H1 (cell line): ENCODE measurements around the gene RORB. TPM values are rescaled to one million over a fixed set of nuclear protein-coding genes. Genes with fewer than 3 reads are reported as not detected.
"Not testable (repeated sequence)": the region's sequence is repeated elsewhere in the genome, so short reads cannot be mapped to it uniquely, and the experiment has no call there.

Source experiments
- CTCF ChIA-PET: fragments of 300-600 bp; sonication (Branson Sonifier 250); formaldehyde crosslinking; loops from one replicate; lab custom pipeline; 2021; ENCODE audit not compliant: partially characterized antibody; lab: Charles Lee
- POLR2A ChIA-PET: fragments of 300-600 bp; sonication (Branson Sonifier 250); formaldehyde crosslinking; loops from one replicate; lab custom pipeline; 2021; ENCODE audit warnings: inconsistent platforms; ENCODE audit not compliant: partially characterized antibody; lab: Charles Lee
- DNase-seq, 2 experiments: peaks; one replicate each; pipeline versions ENCODE4 v3.0.0 to v3.0.0-alpha.2; 2010 to 2022; ENCODE audit warnings: low spot score in 2 of 2, low read depth in 1 of 2, mixed read lengths in 1 of 2
- FAIRE-seq: peaks from 2 replicates; lab custom pipeline; 2011; peaks lifted over from hg19 to GRCh38; lab: Jason Lieb, UNC
- H2AFZ ChIP-seq: 2 replicates; pipeline ENCODE4 v1.8.1; 2012; ENCODE audit warnings: low read length, inconsistent platforms
- H2AK5ac ChIP-seq: 2 replicates; pipeline ENCODE4 v1.6.1; 2013; ENCODE audit warnings: low read depth, low read length
- H2BK120ac ChIP-seq: replicated peaks from 2 replicates; pipeline ENCODE3; 2013; ENCODE audit warnings: low read depth, low read length, inconsistent platforms
- H2BK12ac ChIP-seq: 2 replicates; pipeline ENCODE4 v1.6.1; 2013; ENCODE audit warnings: low read depth, low read length
- H2BK15ac ChIP-seq: 2 replicates; pipeline ENCODE4 v1.6.1; 2013; ENCODE audit warnings: low read length
- H2BK20ac ChIP-seq: 2 replicates; pipeline ENCODE4 v1.6.1; 2013; ENCODE audit warnings: low read length
- H2BK5ac ChIP-seq: 2 replicates; pipeline ENCODE4 v1.6.1; 2013; ENCODE audit warnings: low read depth, low read length
- H3K14ac ChIP-seq: 2 replicates; pipeline ENCODE4 v1.6.1; 2013; ENCODE audit warnings: inconsistent platforms; ENCODE audit not compliant: insufficient read length
- H3K18ac ChIP-seq: 2 replicates; pipeline ENCODE4 v1.6.1; 2013; ENCODE audit warnings: low read length; ENCODE audit errors: extremely low read depth
- H3K23ac ChIP-seq: 2 replicates; pipeline ENCODE4 v1.6.1; 2013; ENCODE audit warnings: inconsistent platforms; ENCODE audit not compliant: insufficient read length
- H3K23me2 ChIP-seq: 2 replicates; pipeline ENCODE4 v1.6.1; 2013; ENCODE audit warnings: low read depth, low read length
- H3K27ac ChIP-seq: 2 replicates; pipeline ENCODE4 v1.6.1; 2011; ENCODE audit warnings: low read depth, low read length, inconsistent platforms
- H3K27me3 ChIP-seq, 4 experiments: replicated peaks in 1 of 4; 1 replicate in 1 of 4; 2 replicates in 3 of 4; pipeline versions ENCODE4 v1.6.1 to v1.8.1; 2011 to 2013; ENCODE audit warnings: low read length in 3 of 4, mild to moderate bottlenecking in 3 of 4, inconsistent platforms in 2 of 4, mixed read lengths in 2 of 4, moderate library complexity in 1 of 4; ENCODE audit not compliant: control insufficient read depth in 3 of 4, insufficient read depth in 3 of 4; ENCODE audit errors: extremely low read depth in 1 of 4
- H3K36me3 ChIP-seq, 4 experiments: 2 replicates each; pipeline versions ENCODE4 v1.6.1 to v1.8.1; 2011 to 2013; ENCODE audit warnings: mild to moderate bottlenecking in 4 of 4, low read length in 3 of 4, moderate library complexity in 2 of 4, control low read depth in 1 of 4, inconsistent platforms in 1 of 4; ENCODE audit not compliant: insufficient read depth in 4 of 4, control insufficient read depth in 2 of 4
- H3K4ac ChIP-seq: replicated peaks from 2 replicates; pipeline ENCODE3; 2013; ENCODE audit warnings: low read length, low read depth, mixed read lengths, inconsistent platforms; ENCODE audit not compliant: insufficient read length
- H3K4me1 ChIP-seq, 4 experiments: replicated peaks in 1 of 4; 1 replicate in 1 of 4; 2 replicates in 3 of 4; pipeline versions ENCODE4 v1.6.1 to v1.8.1; 2011 to 2013; ENCODE audit warnings: low read length in 3 of 4, inconsistent platforms in 2 of 4, mixed read lengths in 1 of 4; ENCODE audit not compliant: insufficient read depth in 4 of 4, control insufficient read depth in 3 of 4
- H3K4me2 ChIP-seq, 2 experiments: 2 replicates each; pipeline versions ENCODE4 v1.6.1 to v1.8.1; 2011 to 2013; ENCODE audit warnings: low read depth in 2 of 2, low read length in 2 of 2, control low read depth in 1 of 2, inconsistent platforms in 1 of 2, mild to moderate bottlenecking in 1 of 2; ENCODE audit not compliant: insufficient read depth in 1 of 2
- H3K4me3 ChIP-seq, 4 experiments: fragments of 200-600, 300-600 bp in 1 of 4; sonication (generic), shearing (Covaris generic), sonication (Bioruptor Twin) in 1 of 4; 2 replicates each; pipeline versions ENCODE4 v1.5.1 to v1.8.1; 2011 to 2016; ENCODE audit warnings: low read length in 4 of 4, low read depth in 3 of 4, control low read depth in 2 of 4, inconsistent platforms in 2 of 4, mild to moderate bottlenecking in 2 of 4, mixed read lengths in 1 of 4, moderate library complexity in 1 of 4; ENCODE audit not compliant: insufficient read depth in 2 of 4; ENCODE audit errors: extremely low read depth in 1 of 4
- H3K56ac ChIP-seq: replicated peaks from 2 replicates; pipeline ENCODE3; 2013; ENCODE audit warnings: low read depth, mild to moderate bottlenecking, mixed read lengths, low read length, inconsistent platforms; ENCODE audit not compliant: insufficient read length
- H3K79me1 ChIP-seq: 2 replicates; pipeline ENCODE4 v1.6.1; 2013; ENCODE audit warnings: low read depth, low read length, control low read depth
- H3K79me2 ChIP-seq, 2 experiments: 2 replicates each; pipeline versions ENCODE4 v1.6.1 to v1.8.1; 2012 to 2013; ENCODE audit warnings: low read length in 2 of 2, mild to moderate bottlenecking in 2 of 2, inconsistent platforms in 1 of 2; ENCODE audit not compliant: insufficient read depth in 2 of 2, control insufficient read depth in 1 of 2
- H3K9ac ChIP-seq, 4 experiments: replicated peaks in 1 of 4; 1 replicate in 1 of 4; 2 replicates in 3 of 4; pipeline versions ENCODE4 v1.6.1 to v1.8.1; 2011 to 2013; ENCODE audit warnings: low read depth in 3 of 4, low read length in 3 of 4, control low read depth in 2 of 4, mild to moderate bottlenecking in 2 of 4, moderate library complexity in 2 of 4, inconsistent platforms in 1 of 4; ENCODE audit errors: extremely low read depth in 1 of 4
- H3K9me3 ChIP-seq, 2 experiments: 2 replicates each; pipeline versions ENCODE4 v1.6.1 to v1.8.1; 2012 to 2013; ENCODE audit warnings: mild to moderate bottlenecking in 2 of 2, moderate library complexity in 2 of 2, control low read depth in 1 of 2, inconsistent platforms in 1 of 2, low read depth in 1 of 2, low read length in 1 of 2, mixed read lengths in 1 of 2; ENCODE audit not compliant: insufficient read depth in 2 of 2
- H4K20me1 ChIP-seq, 2 experiments: replicated peaks in 1 of 2; 2 replicates each; pipeline versions ENCODE3 to v1.8.1; 2011 to 2013; ENCODE audit warnings: inconsistent platforms in 2 of 2, low read length in 2 of 2, mild to moderate bottlenecking in 1 of 2; ENCODE audit not compliant: insufficient read depth in 2 of 2, control insufficient read depth in 1 of 2
- H4K5ac ChIP-seq: 2 replicates; pipeline ENCODE4 v1.6.1; 2013; ENCODE audit warnings: low read length, low read depth, mixed read lengths, inconsistent platforms; ENCODE audit not compliant: insufficient read length
- H4K8ac ChIP-seq: 2 replicates; pipeline ENCODE4 v1.8.0; 2013; ENCODE audit warnings: mild to moderate bottlenecking, moderate library complexity, low read length, inconsistent platforms; ENCODE audit not compliant: insufficient read depth; ENCODE audit errors: extremely low read depth
- H4K91ac ChIP-seq: replicated peaks from 2 replicates; pipeline ENCODE3; 2013; ENCODE audit warnings: low read length, mixed read lengths, inconsistent platforms; ENCODE audit not compliant: insufficient read length
- WGBS, 2 experiments: shearing (Covaris generic) in 1 of 2; methylation state at CpG; one replicate each; pipeline versions ENCODE4 v1.1.6 to v1.1.7; 2013 to 2015; ENCODE audit warnings: low lambda C conversion rate in 2 of 2, mixed read lengths in 2 of 2, inconsistent platforms in 1 of 2, low coverage in 1 of 2, missing lambda C conversion rate in 1 of 2; ENCODE audit not compliant: insufficient replicate concordance in 2 of 2, insufficient coverage in 1 of 2, insufficient read length in 1 of 2; ENCODE audit errors: extremely low coverage in 1 of 2, missing lambda C conversion rate in 1 of 2; 5-methylcytosine and 5-hydroxymethylcytosine counted together
- polyA plus RNA-seq, 7 experiments: library from polyadenylated mRNA; depleted of rRNA in 3 of 7; stranded (reverse) in 5 of 7; unstranded in 2 of 7; fragments of >200 nt in 5 of 7; fragments of 200-250 nt in 2 of 7; gene quantifications; 1 replicate in 5 of 7; 2 replicates in 1 of 7; 4 replicates in 1 of 7; pipeline versions ENCODE4 v1.2.1 to v1.2.3, GENCODE V29; 2011 to 2013; ENCODE audit warnings: missing spikeins in 2 of 7, mixed read lengths in 2 of 7
- total RNA-seq: library from RNA; stranded (reverse); fragmentation: NEBNext Ultra II Directional; extraction: Animal tissue kit (Norgen Biotek cat#: 25700); gene quantifications from 2 replicates; pipeline ENCODE4 v1.2.1, GENCODE V29; 2021
- TF ChIP-seq, protein P1 (sequence below), 3 experiments: IDR thresholded peaks; 1 replicate in 2 of 3; 2 replicates in 1 of 3; pipeline versions ENCODE4 v1.5.1 to v1.6.1; 2011; ENCODE audit warnings: low read length in 3 of 3, mild to moderate bottlenecking in 3 of 3, inconsistent platforms in 2 of 3, low read depth in 1 of 3, moderate library complexity in 1 of 3; ENCODE audit not compliant: insufficient read depth in 1 of 3; ENCODE audit errors: control extremely low read depth in 1 of 3

RORB gene
- total and polyA plus RNA-seq, 2 of the 8 experiments (the other 6 are each of a cell fraction or from before 2014, with no cell fraction given), result 2.3 to 7.1 TPM

DNA sequence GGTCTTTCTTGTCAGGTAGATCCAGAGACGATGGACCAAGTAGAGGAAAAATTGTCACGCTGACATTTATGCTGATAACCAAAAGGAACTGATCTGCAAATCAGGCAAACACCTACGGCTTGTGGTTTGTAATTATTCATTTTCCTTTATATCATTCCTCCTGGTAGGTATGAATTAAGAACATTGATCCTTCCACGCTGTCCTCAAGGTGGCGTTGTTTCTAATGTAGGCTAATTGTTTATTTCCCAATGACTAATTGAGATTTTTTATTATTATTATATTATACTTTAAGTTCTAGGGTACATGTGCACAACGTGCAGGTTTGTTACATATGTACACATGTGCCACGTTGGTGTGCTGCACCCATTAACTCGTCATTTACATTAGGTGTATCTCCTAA, 33.3 kb downstream of the RORB start:
- H4K5ac ChIP-seq, H3K23ac ChIP-seq, H3K27me3 ChIP-seq, H4K8ac ChIP-seq, H3K4ac ChIP-seq, POLR2A ChIA-PET, H4K20me1 ChIP-seq, H3K36me3 ChIP-seq, H4K91ac ChIP-seq, H3K4me1 ChIP-seq, H2AFZ ChIP-seq: not testable (repeated sequence)
- CTCF ChIA-PET, result interaction anchor here (1.1 to 1.6 kb wide), 5 partner anchors 9 to 150 kb away, joined by 3 to 6 read pairs (median 3); no protein-coding TSS in a partner anchor
- TF ChIP-seq, protein P1, sequence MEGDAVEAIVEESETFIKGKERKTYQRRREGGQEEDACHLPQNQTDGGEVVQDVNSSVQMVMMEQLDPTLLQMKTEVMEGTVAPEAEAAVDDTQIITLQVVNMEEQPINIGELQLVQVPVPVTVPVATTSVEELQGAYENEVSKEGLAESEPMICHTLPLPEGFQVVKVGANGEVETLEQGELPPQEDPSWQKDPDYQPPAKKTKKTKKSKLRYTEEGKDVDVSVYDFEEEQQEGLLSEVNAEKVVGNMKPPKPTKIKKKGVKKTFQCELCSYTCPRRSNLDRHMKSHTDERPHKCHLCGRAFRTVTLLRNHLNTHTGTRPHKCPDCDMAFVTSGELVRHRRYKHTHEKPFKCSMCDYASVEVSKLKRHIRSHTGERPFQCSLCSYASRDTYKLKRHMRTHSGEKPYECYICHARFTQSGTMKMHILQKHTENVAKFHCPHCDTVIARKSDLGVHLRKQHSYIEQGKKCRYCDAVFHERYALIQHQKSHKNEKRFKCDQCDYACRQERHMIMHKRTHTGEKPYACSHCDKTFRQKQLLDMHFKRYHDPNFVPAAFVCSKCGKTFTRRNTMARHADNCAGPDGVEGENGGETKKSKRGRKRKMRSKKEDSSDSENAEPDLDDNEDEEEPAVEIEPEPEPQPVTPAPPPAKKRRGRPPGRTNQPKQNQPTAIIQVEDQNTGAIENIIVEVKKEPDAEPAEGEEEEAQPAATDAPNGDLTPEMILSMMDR (IDR thresholded peaks at IDR 0.05; ENCODE audit: control extremely low read depth in 1 of 3, insufficient read depth in 1 of 3, low read depth in 1 of 3, low read length in 3 of 3), result peak in 1 of 3 experiments; percentile 42; a peak in 1 of 4 replicates
- TF ChIP-seq, all 59 proteins: peak for 1; not testable (repeated sequence) for 58
- not testable (repeated sequence) for H2BK120ac ChIP-seq, H3K9ac ChIP-seq, H3K9me3 ChIP-seq, H3K79me2 ChIP-seq, H2BK15ac ChIP-seq, H3K27ac ChIP-seq, DNase-seq, H2BK5ac ChIP-seq, H3K23me2 ChIP-seq, H3K18ac ChIP-seq, H3K79me1 ChIP-seq, H3K4me2 ChIP-seq, H3K14ac ChIP-seq, FAIRE-seq, H3K56ac ChIP-seq, H3K4me3 ChIP-seq, H2AK5ac ChIP-seq, H2BK12ac ChIP-seq, H2BK20ac ChIP-seq
- 70% methylated on average over 8 of the region's 8 CpGs; no CpG with 5 or more reads in 1 of the 2 experiments for WGBS, 2 experiments
